IPS DF 6.9 (cell line): ENCODE measurements around the gene KCNE2.

ENCODE experiments used
- DNase-seq: peaks from one replicate; pipeline ENCODE4 v3.0.0-alpha.2; 2013; ENCODE audit warnings: low read depth, low spot score
- H3K27ac ChIP-seq: one replicate; pipeline ENCODE4 v1.5.1; 2013; ENCODE audit warnings: low read length, control low read depth
- H3K27me3 ChIP-seq: 2 replicates; pipeline ENCODE4 v1.6.1; 2013; ENCODE audit warnings: mild to moderate bottlenecking, low read length; ENCODE audit not compliant: control insufficient read depth, insufficient read depth
- H3K36me3 ChIP-seq: 2 replicates; pipeline ENCODE4 v1.6.1; 2013; ENCODE audit warnings: low read length; ENCODE audit not compliant: control insufficient read depth, insufficient read depth
- H3K4me1 ChIP-seq: 2 replicates; pipeline ENCODE4 v1.6.1; 2013; ENCODE audit warnings: low read length; ENCODE audit not compliant: control insufficient read depth, insufficient read depth
- H3K4me3 ChIP-seq: 2 replicates; pipeline ENCODE4 v1.5.1; 2013; ENCODE audit warnings: mild to moderate bottlenecking, low read length
- H3K9me3 ChIP-seq: 2 replicates; pipeline ENCODE4 v1.6.1; 2013; ENCODE audit warnings: low read length, inconsistent platforms; ENCODE audit not compliant: control insufficient read depth, insufficient read depth
- WGBS: extraction: QIAGEN DNeasy Blood & Tissue Kit; methylation state at CpG from one replicate; pipeline ENCODE4 v1.1.7; 2013; ENCODE audit warnings: mixed read lengths, missing lambda C conversion rate; ENCODE audit not compliant: insufficient read length, insufficient coverage; 5-methylcytosine and 5-hydroxymethylcytosine counted together

KCNE2 gene

DNA sequence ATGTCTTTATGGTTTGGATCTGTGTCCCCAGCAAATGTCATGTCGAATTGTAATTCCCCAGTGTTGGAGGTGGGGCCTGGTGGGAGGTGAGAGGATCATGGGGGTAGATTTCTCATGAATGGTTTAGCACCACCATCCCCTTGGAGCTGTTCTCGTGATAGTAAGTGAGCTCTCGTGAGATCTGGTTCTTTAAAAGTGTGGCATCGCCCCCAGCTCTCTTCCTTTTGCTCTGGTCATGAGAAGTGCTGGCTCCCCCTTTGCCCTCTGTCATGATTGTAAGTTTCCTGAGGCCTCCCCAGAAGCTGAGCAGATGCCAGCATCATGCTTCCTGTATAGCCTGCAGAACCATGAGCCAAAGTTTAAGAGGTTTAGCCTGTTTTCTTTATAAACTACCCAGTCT, 11.2 kb upstream of the KCNE2 start:
- no peaks in the 10 kb centered on the region for H3K36me3 ChIP-seq
- H3K27ac ChIP-seq: no peak overlapping the region
- H3K27me3 ChIP-seq: no peaks in the 10 kb centered on the region
- no peak overlapping the region for H3K4me3 ChIP-seq
- no peaks in the 10 kb centered on the region for H3K9me3 ChIP-seq
- no peaks in the 10 kb centered on the region for H3K4me1 ChIP-seq
- no CpG with 5 or more reads among the region's 4 CpGs for WGBS
- DNase-seq: no peak

- Histone ChIP-seq H3K4me1 (no peaks in the 10 kb centered on the region), H3K27ac (no peak overlapping the region), H3K4me3 (no peak overlapping the region), H3K9me3 (no peaks in the 10 kb centered on the region), H3K27me3 (no peaks in the 10 kb centered on the region), H3K36me3 (no peaks in the 10 kb centered on the region)
- WGBS: no CpG with 5 or more reads among the region's 6 CpGs
- no peak for DNase-seq
These were observed 10.6 kb upstream of the KCNE2 start for GRCh38 chr21:34353182-34353581.

GRCh38 chr21:34354836-34355235, 9.0 kb upstream of the KCNE2 start:
- Histone ChIP-seq H3K9me3 (no peaks in the 10 kb centered on the region), H3K4me3 (no peak overlapping the region), H3K27me3 (no peaks in the 10 kb centered on the region), H3K4me1 (no peaks in the 10 kb centered on the region), H3K27ac (no peak overlapping the region), H3K36me3 (no peaks in the 10 kb centered on the region)
- no peak for DNase-seq
- no CpG with 5 or more reads among the region's 4 CpGs for WGBS

GRCh38 chr21:34355570-34355969, 8.2 kb upstream of the KCNE2 start:
- no peaks in the 10 kb centered on the region for H3K4me1 ChIP-seq
- DNase-seq: no peak
- H3K9me3 ChIP-seq: no peaks in the 10 kb centered on the region
- no peak overlapping the region for H3K27ac ChIP-seq
- no peak overlapping the region for H3K4me3 ChIP-seq
- H3K36me3 ChIP-seq: no peaks in the 10 kb centered on the region
- H3K27me3 ChIP-seq: no peaks in the 10 kb centered on the region
- WGBS: no CpG with 5 or more reads among the region's 5 CpGs

DNA sequence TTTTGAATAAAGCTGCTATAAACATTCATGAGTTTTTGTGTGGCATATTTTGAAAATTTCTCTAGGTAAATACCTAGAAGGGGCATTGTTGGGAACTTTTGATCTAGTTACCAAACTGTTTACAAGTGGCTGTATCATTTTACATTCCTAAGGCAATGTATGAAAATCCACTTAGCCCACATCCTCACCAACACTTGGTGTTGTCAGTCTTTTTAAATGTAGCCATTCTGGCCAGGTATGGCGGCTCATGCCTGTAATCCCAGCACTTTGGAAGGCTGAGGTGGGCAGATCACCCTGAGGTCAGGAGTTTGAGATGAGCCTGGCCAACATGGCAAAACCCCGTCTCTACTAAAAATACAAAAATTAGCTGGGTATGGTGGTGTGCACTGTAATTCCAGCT, 5.9 kb upstream of the KCNE2 start:
- no CpG with 5 or more reads among the region's 2 CpGs for WGBS

GRCh38 chr21:34358866-34359265, 4.9 kb upstream of the KCNE2 start:
- WGBS: no CpG with 5 or more reads among the region's 1 CpG
- DNase-seq: no peak
- Histone ChIP-seq H3K4me3 (no peak overlapping the region), H3K4me1 (no peaks in the 10 kb centered on the region), H3K27ac (no peak overlapping the region), H3K27me3 (no peaks in the 10 kb centered on the region), H3K36me3 (no peaks in the 10 kb centered on the region), H3K9me3 (no peaks in the 10 kb centered on the region)

More for the DNA sequence above, 5.9 kb upstream of the KCNE2 start:
- no peaks in the 10 kb centered on the region for H3K4me1 ChIP-seq
- no peaks in the 10 kb centered on the region for H3K9me3 ChIP-seq
- H3K4me3 ChIP-seq: no peak overlapping the region
- H3K27ac ChIP-seq: no peak overlapping the region
- DNase-seq: no peak
- no peaks in the 10 kb centered on the region for H3K36me3 ChIP-seq
- no peaks in the 10 kb centered on the region for H3K27me3 ChIP-seq

DNA sequence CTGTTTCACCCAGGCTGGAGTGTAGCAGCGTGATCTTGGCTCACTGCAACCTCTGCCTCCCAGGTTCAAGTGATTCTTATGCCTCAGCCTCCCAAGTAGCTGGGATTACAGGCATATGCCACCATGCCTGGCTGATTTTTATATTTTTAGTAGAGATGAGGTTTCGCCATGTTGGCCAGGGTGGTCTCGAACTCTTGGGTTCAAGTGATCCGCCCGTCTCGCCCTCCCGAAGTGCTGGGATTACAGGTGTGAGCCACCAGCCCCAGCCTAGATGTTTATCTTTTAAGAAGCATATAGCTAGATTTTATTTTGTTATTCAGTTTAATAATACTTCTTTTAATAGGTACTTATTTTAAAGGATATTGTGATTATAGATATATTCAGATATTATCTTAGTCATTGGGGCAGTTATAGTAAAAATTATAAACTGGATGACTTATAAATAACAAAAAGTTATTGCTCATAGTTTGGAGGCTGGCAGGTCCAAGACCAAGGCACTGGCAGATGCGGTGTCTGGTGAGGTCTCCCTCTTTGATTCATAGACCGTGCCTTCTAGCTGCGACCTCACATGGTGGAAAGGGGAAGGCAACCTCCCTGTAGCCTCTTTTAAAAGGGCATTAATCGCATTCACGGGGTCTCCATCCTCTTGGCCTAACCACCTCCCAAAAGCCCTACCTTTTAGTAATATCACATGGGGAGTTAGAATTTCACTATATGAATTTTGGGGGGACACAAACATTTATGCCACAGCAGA, 3.1 kb upstream of the KCNE2 start:
- Histone ChIP-seq H3K4me3 (no peak overlapping the region), H3K4me1 (no peaks in the 10 kb centered on the region), H3K27ac (no peak overlapping the region), H3K9me3 (no peaks in the 10 kb centered on the region), H3K27me3 (no peaks in the 10 kb centered on the region), H3K36me3 (no peaks in the 10 kb centered on the region)
- DNase-seq: no peak
- no CpG with 5 or more reads among the region's 12 CpGs for WGBS

DNA sequence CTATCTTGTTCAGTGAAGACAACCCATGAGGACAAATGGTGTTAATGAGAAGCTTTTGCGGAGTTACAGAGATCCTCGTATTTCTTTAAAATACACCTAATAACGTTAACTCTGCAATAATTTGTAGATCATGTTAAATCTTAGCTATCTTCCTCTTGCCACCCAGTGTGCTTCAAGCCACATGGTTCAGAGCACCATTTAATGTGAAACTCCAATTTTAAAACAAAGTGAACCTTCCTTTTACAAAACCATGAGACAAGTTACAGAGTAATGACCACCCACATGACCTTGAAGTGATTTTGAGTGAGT, 1.7 kb upstream of the KCNE2 start:
- no peak overlapping the region for H3K27ac ChIP-seq
- H3K36me3 ChIP-seq: no peaks in the 10 kb centered on the region
- WGBS: no CpG with 5 or more reads among the region's 3 CpGs
- DNase-seq: no peak
- no peaks in the 10 kb centered on the region for H3K27me3 ChIP-seq
- H3K9me3 ChIP-seq: no peaks in the 10 kb centered on the region
- H3K4me1 ChIP-seq: no peaks in the 10 kb centered on the region
- H3K4me3 ChIP-seq: no peak overlapping the region

GRCh38 chr21:34362670-34363069, 1.1 kb upstream of the KCNE2 start:
- no peaks in the 10 kb centered on the region for H3K4me1 ChIP-seq
- no CpG with 5 or more reads among the region's 3 CpGs for WGBS
- no peaks in the 10 kb centered on the region for H3K9me3 ChIP-seq
- no peak for DNase-seq
- no peaks in the 10 kb centered on the region for H3K36me3 ChIP-seq
- no peaks in the 10 kb centered on the region for H3K27me3 ChIP-seq
- H3K27ac ChIP-seq: no peak overlapping the region
- no peak overlapping the region for H3K4me3 ChIP-seq

DNA sequence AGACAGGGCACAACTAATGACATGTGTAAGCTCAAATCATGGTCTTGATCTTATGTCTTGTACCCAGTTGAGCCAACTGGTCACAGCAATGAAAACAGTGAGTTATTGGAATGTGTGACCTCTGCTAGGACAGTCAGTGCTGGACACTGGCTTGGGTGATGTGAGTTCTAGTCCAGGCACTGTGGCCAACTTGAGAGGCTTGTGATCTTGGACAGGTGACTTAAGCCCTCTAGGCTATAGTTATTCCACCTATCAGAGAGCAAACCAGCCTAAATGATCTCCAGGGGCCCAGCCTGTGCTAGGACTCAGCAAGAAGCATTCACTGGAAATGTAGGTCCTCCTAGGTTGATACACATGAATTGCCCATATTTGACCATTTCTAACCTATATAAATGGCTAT, 1.1 kb downstream of the KCNE2 start:
- Histone ChIP-seq H3K4me1 (no peaks in the 10 kb centered on the region), H3K9me3 (no peaks in the 10 kb centered on the region), H3K4me3 (no peak overlapping the region), H3K36me3 (no peaks in the 10 kb centered on the region), H3K27ac (no peak overlapping the region), H3K27me3 (no peaks in the 10 kb centered on the region)
- no peak for DNase-seq

GRCh38 chr21:34365809-34366208, 2.0 kb downstream of the KCNE2 start:
- H3K27me3 ChIP-seq: no peaks in the 10 kb centered on the region
- no peak overlapping the region for H3K27ac ChIP-seq
- DNase-seq: no peak
- no peak overlapping the region for H3K4me3 ChIP-seq
- H3K4me1 ChIP-seq: no peaks in the 10 kb centered on the region
- no peaks in the 10 kb centered on the region for H3K9me3 ChIP-seq
- no peaks in the 10 kb centered on the region for H3K36me3 ChIP-seq
- WGBS: no CpG with 5 or more reads among the region's 6 CpGs
